Hematopoietic multipotent progenitor cell treated with erythropoietin and hydrocortisone succinate and interleukin-3 and kit ligand, for 17 days (in vitro differentiated cells): ENCODE measurements around the gene VEGFB.
A peak's percentile ranks its signal among the peaks of the same experiment; 100 is the strongest.

Experiments
- DNase-seq: peaks from one replicate; pipeline ENCODE4 v3.0.0-alpha.2; 2015; ENCODE audit warnings: low spot score

Gene VEGFB

DNA sequence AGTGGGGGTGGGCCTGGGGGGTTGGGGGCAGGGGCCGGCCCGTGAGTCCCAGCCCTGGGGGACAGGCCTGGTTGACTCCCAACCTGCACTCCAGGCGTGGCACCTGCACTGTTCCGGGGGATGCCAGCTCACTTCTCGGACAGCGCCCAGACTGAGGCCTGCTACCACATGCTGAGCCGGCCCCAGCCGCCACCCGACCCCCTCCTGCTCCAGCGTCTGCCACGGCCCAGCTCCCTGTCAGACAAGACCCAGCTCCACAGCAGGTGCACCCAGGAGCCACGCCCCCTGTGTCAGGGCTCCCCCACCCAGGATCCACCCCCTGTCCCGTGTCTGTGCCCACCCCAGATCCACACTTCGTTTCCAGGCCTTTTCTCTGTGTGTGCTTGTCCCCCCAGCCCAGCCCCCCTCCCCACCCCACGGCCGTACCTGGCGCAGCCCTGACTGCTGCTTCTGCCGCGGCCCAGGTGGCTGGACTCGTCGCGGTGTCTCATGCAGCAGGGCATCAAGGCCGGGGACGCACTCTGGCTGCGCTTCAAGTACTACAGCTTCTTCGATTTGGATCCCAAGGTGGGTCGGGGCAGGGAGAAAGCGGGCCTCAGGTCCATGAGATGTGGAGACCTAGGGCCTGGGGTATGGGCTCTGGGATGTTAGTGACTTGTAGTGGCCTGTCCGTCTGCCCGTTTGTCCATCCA lies 23.1 kb upstream of the VEGFB start:
- DNase-seq: no peak

- DNase-seq: no peak
These were observed 17.5 kb upstream of the VEGFB start for GRCh38 chr11:64216879-64217278.

DNA sequence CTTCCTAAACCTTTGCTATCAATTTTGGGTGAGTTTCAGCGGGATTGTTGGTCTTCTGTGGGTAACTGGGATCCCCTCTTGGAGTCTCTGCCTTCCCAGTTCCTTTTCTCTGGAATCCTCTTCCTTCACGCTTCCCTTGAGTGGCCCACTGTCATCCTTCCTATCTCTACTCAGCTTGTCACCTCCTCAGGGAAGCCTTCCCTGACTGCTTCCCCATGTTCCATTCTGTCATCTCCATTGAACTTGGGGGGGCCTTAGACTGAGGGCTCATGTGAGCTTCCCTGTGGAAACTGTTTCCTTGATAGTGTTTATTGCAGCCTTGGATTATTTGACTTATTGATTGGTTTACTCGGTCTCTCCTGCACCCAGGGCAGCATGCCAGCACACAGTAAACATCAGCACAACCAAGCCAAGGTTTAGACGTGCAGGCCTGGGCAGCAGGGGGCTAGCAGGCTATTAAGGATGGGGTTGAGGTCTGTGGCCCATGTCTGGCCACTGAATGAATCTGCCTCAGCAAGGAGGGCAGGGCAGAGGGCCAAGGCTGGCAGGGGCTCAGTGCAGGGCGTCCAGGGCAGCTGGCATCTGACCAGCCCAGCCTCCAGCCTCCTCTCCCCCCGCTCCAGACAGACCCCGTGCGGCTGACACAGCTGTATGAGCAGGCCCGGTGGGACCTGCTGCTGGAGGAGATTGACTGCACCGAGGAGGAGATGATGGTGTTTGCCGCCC lies 15.6 kb upstream of the VEGFB start:
- DNase-seq: no peak

DNA sequence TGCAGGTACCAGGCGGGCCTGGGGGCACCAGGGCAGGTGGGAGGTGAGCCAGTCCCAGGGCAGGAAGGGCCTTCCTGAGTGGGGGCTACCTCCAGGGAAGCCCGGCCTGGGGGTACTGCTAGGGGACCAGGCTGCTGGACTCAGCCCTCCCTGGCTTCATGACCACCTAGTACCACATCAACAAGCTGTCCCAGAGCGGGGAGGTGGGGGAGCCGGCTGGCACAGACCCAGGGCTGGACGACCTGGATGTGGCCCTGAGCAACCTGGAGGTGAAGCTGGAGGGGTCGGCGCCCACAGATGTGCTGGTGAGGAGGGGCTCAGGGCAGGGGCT lies 15.1 kb upstream of the VEGFB start:
- DNase-seq: no peak

DNA sequence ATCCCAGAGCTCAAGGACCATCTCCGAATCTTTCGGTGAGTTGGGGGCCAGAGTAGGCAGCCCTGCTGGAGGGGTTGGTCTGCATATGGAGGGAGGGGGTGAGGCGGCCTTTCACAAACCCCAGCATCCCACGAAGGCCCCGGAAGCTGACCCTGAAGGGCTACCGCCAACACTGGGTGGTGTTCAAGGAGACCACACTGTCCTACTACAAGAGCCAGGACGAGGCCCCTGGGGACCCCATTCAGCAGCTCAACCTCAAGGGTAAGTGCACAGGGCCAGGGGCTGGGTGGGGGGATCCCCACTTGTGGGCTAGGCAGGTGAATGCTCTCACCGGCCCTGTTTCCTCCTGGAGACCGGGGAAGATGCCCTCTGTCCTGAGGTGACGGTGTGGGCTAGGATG lies 14.6 kb upstream of the VEGFB start:
- DNase-seq: no peak

GRCh38 chr11:64220271-64220670 lies 14.1 kb upstream of the VEGFB start:
- DNase-seq: no peak

- no peak for DNase-seq
These were observed 13.6 kb upstream of the VEGFB start for GRCh38 chr11:64220798-64221197.

- DNase-seq: no peak
These were observed 11.8 kb upstream of the VEGFB start for GRCh38 chr11:64222651-64223000.

DNA sequence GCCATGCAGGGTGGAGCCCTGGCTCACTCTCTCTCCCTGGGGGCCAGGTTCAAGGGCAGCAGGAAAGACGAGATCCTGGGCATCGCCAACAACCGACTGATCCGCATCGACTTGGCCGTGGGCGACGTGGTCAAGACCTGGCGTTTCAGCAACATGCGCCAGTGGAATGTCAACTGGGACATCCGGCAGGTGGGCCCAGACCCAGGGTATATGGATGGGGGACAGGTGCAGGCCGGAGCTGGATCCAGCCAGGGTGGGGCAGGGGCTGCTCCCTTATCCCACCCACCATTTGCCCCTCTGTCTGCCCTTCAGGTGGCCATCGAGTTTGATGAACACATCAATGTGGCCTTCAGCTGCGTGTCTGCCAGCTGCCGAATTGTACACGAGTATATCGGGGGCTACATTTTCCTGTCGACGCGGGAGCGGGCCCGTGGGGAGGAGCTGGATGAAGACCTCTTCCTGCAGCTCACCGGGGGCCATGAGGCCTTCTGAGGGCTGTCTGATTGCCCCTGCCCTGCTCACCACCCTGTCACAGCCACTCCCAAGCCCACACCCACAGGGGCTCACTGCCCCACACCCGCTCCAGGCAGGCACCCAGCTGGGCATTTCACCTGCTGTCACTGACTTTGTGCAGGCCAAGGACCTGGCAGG lies 11.3 kb upstream of the VEGFB start:
- no peak for DNase-seq

DNA sequence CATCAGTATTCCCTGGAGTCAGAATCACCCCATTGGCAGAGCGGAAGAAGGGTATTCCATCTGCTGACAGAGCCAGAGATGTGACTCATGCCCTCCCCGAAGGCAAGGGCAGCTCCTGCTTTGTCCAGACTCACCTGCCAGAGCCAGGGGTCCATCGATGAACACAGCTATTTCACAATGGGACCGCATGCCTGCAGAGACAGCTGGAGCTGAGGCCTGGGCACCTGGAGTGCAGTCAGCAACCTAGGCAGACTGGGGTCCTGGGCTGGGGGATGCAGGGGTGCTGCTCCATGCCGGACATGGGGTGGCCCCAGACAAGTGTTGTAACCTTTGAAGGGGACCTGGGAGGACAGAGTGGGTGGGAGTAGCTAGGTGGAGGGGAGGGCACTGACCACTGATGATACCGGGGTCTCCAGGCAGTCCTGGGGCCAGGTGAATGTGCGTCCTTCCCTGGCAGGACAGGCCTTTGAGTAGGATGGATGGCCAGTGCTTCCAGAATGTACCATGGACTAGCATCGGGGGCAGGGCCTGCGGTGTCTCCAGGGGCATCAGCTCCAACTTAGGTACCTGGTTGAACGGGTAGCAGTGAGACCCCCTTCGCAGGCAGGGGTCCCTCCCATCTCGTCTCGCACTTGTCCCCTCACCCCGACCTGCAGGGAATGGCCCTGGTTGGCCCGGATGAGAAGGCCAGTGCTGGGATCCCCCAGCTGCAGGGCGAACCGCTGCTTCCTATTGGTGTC lies 10.1 kb upstream of the VEGFB start:
- no peak for DNase-seq

DNA sequence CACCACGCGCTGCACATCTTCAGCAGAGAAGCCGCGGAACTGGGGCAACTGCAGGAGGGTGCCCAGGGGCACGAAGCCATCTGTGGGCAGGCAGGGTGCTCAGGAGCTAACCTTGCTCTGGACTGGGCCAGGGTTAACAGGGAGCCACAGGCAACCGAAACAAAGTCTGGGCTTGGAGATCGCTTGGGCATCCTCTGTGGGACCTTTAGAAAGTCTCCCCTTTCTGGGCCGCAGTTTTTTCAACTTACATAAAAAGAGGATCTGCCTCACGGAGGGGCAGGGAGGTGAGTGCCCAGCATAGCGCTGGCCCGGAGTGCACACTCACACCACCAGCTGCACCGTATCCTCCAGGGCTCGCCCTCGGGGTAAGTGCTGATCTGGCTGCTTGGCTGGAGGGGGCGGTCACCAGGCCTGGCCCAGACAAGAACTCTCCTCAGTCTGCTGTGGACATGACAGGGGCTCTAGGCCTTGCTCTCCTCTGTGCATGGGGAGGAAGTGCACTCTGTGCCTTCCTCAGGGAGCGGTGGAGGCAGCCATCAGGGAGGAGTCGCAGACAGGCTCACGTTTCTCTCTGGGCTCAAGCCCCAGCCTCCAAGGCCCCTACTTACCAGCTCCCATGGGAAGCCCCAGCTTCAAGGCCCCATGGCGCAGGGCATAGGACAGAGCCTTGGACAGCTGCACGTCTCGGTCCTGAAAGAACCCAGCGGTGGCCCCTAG lies 9.3 kb upstream of the VEGFB start:
- no peak for DNase-seq

GRCh38 chr11:64225608-64226506 lies 8.5 kb upstream of the VEGFB start, which contains the start of the genes NUDT22 and TRPT1:
Gene NUDT22 (plus strand): TSS chr11:64226274. CDS start chr11:64226653, 379 bp downstream.
Gene TRPT1 (minus strand): TSS chr11:64226186. CDS start chr11:64225860, 326 bp downstream.
- peak; percentile 89 for DNase-seq

- peak; percentile 58 for DNase-seq
These were observed 7.8 kb upstream of the VEGFB start for GRCh38 chr11:64226507-64227051.

GRCh38 chr11:64227405-64227956 lies 6.9 kb upstream of the VEGFB start:
- DNase-seq: no peak

GRCh38 chr11:64229090-64229743 lies 5.2 kb upstream of the VEGFB start:
- DNase-seq: no peak

DNA sequence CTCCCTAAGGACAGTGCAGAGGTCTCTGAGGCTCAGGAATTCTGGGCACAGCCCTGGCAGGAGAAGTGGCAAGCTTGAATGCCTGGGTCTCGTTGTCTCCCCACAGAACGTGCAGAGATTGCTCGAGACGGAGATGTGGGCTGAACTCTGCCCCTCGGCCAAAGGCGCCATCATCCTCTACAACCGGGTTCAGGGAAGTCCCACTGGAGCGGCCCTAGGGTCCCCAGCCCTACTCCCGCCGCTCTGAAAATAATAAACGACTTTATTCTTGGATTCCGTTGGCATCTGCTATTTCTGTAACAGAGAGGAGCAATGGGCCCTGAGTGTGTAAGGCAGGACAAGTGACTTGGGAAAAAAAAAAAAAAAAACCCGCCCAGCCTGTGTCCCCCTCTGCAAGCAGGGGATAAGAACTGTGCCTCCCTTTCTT lies 4.6 kb upstream of the VEGFB start:
- DNase-seq: no peak

DNA sequence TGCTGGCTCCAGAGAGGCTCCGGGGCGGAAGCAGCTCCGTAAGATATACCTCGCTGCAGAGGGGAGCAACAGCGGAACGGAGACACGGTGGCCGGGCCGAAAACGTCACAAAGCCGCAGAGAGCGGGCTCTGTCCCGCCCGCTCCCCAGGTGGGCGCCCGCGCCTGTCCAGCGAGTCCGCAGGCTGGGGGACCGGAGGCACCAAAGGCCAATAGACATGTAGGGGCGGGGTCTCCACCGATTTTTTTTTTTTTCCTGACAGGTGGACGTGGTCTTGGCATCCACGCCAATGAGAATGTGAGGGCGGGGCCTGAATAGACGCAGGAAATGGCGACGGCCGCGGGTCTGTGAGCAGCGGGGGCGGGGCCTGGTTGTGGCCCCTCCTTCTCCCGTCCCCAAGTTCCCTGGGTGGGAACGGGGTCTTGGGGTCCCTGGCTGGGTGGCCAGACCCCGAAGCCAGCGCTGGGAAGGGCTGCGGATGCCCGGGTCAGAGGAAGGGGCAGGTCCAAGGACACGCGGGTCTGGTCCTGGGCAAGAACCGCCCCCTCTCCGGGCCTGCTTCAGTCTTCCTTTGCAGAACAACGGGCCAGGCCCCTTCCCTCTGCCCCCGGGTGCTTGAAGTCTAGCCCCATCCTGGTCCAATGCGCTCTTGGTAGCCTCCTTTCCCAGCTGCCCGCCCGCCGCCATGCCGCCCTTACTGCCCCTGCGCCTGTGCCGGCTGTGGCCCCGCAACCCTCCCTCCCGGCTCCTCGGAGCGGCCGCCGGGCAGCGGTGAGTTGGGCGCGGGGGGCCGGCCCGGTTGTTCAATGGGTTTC lies 4.0 kb upstream of the VEGFB start, which contains the start of gene DNAJC4:
Gene DNAJC4, plus strand, starts transcription at position 378 of the 814 bp plus-strand sequence. Its CDS starts 307 bp downstream, at position 685.
- peak; percentile 90 for DNase-seq

DNA sequence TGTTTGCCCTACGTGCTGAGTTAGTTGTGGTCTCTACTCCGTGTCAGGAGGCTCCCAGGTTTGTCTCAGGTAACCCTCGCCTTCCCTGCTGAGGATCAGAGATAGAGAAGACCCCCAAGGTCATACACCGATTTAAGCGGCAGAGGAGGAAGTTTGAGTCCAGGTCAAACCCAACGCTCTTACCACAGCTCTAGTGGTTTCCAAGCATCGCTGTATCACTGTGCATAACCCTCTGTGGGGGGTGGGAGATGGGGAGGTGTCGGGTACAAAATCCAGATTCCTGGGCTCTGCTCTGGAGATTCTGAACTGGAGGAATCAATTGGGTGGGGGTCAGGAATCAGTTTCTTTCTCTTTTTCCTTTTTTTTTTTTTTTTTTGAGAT lies 3.4 kb upstream of the VEGFB start:
- DNase-seq: no peak

GRCh38 chr11:64231546-64231945 lies 2.8 kb upstream of the VEGFB start:
- no peak for DNase-seq
